GM12801 (cell line): ENCODE measurements around the gene MUC5AC.

Source experiments
- TF ChIP-seq, protein P1 (sequence below): IDR thresholded peaks from one replicate; pipeline ENCODE4 v1.5.1; 2011; ENCODE audit warnings: control low read depth; ENCODE audit not compliant: insufficient read length; ENCODE audit errors: extremely low read depth

MUC5AC gene, protein sequence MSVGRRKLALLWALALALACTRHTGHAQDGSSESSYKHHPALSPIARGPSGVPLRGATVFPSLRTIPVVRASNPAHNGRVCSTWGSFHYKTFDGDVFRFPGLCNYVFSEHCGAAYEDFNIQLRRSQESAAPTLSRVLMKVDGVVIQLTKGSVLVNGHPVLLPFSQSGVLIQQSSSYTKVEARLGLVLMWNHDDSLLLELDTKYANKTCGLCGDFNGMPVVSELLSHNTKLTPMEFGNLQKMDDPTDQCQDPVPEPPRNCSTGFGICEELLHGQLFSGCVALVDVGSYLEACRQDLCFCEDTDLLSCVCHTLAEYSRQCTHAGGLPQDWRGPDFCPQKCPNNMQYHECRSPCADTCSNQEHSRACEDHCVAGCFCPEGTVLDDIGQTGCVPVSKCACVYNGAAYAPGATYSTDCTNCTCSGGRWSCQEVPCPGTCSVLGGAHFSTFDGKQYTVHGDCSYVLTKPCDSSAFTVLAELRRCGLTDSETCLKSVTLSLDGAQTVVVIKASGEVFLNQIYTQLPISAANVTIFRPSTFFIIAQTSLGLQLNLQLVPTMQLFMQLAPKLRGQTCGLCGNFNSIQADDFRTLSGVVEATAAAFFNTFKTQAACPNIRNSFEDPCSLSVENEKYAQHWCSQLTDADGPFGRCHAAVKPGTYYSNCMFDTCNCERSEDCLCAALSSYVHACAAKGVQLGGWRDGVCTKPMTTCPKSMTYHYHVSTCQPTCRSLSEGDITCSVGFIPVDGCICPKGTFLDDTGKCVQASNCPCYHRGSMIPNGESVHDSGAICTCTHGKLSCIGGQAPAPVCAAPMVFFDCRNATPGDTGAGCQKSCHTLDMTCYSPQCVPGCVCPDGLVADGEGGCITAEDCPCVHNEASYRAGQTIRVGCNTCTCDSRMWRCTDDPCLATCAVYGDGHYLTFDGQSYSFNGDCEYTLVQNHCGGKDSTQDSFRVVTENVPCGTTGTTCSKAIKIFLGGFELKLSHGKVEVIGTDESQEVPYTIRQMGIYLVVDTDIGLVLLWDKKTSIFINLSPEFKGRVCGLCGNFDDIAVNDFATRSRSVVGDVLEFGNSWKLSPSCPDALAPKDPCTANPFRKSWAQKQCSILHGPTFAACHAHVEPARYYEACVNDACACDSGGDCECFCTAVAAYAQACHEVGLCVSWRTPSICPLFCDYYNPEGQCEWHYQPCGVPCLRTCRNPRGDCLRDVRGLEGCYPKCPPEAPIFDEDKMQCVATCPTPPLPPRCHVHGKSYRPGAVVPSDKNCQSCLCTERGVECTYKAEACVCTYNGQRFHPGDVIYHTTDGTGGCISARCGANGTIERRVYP (N-terminal part only)

DNA sequence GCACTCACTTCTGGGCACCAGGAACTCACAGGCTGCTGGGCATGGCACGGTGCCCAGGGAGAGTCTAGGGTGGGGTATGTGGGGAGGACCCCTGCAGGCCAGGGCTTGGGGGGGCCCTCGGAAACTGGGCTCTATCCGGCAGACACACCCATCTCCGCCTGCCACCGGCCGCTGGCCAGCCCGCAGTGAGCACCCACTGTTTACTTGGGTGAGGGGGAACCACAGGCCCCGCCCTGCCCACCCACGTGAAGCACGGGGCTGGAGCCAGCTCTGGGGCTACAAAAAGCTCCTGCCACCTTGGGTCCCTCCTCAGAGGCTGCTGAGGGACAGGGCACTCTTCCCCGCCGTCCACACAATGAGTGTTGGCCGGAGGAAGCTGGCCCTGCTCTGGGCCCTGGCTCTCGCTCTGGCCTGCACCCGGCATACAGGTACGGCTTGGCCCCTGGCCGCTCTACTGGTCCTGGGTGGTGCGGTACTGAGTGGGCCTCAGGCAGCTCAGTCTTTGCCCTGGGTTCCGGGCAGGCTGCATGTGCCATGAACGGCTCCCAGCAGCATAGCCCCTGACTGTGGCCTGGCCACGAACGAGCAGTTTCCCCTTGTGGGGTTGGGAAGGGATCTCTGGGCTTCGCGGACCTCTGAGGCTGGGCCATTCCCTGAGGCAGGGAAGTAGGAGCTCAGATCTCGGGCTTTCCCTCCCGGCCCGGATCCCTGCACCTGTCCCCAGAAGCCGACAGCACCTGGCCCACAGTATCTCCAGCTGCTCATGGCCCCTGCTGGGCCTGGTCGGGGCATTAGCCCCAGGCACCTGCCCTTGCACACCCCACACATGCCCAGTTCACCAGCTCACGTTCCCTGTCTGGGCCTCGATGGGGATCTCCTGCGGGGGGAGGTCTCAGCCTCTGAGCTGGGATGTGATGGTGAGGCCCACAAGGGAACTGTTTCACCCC lies at the start of gene MUC5AC:
MUC5AC (plus strand) TSS at position 309 of the 947 bp plus-strand sequence; CDS start at position 356, 47 bp downstream.
- TF ChIP-seq, protein P1, sequence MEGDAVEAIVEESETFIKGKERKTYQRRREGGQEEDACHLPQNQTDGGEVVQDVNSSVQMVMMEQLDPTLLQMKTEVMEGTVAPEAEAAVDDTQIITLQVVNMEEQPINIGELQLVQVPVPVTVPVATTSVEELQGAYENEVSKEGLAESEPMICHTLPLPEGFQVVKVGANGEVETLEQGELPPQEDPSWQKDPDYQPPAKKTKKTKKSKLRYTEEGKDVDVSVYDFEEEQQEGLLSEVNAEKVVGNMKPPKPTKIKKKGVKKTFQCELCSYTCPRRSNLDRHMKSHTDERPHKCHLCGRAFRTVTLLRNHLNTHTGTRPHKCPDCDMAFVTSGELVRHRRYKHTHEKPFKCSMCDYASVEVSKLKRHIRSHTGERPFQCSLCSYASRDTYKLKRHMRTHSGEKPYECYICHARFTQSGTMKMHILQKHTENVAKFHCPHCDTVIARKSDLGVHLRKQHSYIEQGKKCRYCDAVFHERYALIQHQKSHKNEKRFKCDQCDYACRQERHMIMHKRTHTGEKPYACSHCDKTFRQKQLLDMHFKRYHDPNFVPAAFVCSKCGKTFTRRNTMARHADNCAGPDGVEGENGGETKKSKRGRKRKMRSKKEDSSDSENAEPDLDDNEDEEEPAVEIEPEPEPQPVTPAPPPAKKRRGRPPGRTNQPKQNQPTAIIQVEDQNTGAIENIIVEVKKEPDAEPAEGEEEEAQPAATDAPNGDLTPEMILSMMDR: no peak

DNA sequence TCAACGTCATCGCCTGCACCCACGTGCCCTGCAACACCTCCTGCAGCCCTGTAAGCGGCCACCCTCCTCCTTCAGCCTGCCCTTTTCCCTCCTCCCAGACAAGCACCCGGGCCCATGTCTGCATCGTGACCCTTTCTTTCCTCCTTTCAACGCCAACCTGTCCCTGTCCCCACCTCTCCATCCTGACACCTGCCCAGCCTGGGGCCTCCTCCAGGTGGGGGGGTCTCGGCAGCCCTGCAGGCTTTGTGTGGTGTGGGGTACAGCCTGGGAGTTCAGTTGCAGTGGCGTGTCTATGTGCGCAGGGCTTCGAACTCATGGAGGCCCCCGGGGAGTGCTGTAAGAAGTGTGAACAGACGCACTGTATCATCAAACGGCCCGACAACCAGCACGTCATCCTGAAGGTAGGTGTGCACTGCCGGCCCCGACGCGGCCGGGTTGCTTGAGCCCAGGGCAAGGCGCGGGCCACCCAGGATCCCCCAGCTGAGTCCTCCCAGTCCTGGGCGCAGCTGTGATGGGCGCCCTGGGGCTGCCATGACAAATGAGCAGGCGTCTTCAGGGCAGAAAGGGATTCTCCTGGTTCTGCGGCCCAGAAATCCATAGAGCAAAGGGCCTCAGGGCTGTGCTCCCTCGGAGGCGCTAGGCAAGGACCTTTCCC lies 49.4 kb upstream of the MUC5AC start:
- TF ChIP-seq, protein P1: no peak

DNA sequence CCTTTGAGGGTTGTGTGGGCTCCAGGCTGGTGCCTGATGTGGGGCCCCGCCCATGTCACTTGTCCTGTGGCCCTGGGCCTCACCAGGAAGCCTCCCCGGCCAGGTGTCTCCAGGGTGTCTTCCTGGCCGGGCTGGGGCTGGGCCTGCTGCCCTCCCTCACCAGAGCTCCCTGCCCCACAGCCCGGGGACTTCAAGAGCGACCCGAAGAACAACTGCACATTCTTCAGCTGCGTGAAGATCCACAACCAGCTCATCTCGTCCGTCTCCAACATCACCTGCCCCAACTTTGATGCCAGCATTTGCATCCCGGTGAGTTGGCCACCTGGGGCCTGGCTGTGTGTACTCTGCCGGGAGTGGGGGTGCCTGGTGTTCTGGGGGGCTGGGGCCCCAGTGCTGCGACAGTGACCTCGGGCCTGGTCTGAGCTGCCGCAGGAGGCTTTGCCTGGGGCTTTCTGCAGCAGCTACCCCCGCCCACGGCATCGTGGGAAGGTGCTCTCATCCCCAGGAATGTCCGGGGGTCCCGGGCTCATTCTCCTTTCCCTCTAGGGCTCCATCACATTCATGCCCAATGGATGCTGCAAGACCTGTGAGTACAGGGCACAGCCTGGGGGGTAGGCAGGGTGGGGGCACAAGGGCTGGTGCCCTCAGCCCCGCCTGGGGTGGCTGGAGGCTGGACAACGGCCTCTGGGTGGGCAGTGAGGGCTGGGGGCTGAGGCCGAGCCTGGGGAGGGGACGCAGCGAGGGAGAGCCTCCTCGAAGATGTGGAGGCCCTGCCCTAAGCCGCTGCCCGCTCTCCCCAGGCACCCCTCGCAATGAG lies 48.4 kb upstream of the MUC5AC start:
- TF ChIP-seq, protein P1: no peak

DNA sequence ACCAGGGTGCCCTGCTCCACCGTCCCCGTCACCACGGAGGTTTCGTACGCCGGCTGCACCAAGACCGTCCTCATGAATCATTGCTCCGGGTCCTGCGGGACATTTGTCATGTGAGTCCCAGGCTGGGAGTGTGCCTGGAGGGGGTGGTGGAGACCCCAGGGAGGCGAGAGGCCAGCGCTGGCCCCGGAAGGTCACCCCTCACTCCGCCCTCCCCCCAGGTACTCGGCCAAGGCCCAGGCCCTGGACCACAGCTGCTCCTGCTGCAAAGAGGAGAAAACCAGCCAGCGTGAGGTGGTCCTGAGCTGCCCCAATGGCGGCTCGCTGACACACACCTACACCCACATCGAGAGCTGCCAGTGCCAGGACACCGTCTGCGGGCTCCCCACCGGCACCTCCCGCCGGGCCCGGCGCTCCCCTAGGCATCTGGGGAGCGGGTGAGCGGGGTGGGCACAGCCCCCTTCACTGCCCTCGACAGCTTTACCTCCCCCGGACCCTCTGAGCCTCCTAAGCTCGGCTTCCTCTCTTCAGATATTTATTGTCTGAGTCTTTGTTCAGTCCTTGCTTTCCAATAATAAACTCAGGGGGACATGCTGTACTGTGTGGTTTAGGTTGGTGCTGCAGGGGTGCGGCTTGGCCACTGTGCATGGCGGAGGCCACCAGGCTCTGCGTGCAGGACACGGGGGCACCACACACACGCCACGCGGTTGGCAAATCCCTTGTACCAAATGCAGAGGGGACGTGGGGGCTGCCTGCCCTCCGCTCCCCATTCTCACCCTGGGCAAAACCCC lies 47.6 kb upstream of the MUC5AC start:
- TF ChIP-seq, protein P1: no peak

DNA sequence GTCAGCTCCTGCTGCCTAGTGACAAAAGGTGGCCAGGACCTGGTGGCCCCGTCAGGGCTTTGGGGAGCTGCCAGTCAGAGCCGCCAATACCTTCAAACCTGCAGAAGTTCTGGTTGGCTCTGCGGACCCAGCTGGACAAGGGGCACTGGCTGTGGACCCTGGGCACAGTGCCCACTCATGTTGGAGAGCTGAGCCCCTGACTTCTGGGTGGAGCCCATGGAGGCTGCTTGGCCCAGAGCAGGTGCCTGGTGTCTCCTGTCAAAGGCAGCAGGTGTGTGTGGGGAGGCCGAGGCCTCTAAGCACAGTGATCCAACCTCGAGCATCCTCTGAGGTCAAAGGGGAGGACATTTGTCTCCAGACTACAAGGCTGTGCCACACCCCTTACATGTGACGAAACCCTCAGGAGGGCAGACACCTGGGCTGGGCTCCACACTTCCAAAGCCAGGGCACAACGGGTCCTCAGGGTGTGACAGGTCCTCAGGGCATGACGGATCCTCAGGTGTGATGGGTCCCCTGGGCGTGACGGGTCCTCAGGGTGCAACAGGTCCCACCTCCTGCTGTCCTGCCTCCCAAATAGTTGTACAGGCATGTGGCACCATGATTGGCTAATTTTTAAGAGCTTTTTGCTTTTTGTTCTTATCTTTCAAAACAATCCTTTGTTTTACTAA lies 46.1 kb upstream of the MUC5AC start:
- TF ChIP-seq, protein P1: no peak
